HepG2 (cell line): ENCODE results near the gene APOBEC3C. TPM values are rescaled to one million over a fixed set of nuclear protein-coding genes. Genes with fewer than 3 reads are reported as not detected.

Source experiments
- ATAC-seq: fragments of 200-7000 bp; cut with Tn5 transposase; 3 replicates; pipeline ENCODE4 v1.9.1; 2020; ENCODE audit warnings: mild to moderate bottlenecking, moderate library complexity
- BruUV-seq: library from RNA; stranded (reverse); fragments of 400-500 nt; replicated peaks from 2 replicates; lab custom pipeline; 2021; lab: Mats Ljungman, UMichigan
- CTCF ChIA-PET: fragments of 300-600 bp; formaldehyde crosslinking; extraction: SDS; loops from one replicate; lab custom pipeline; 2021; ENCODE audit warnings: low total read pairs, inconsistent platforms, low intra/inter-chr PET ratio; lab: Yijun Ruan, JAX
- POLR2A ChIA-PET: fragments of 350-600 bp; sonication (Branson Sonifier 250); formaldehyde crosslinking; loops from one replicate; lab custom pipeline; 2020; ENCODE audit warnings: antibody characterized with exemption, inconsistent platforms; lab: Yijun Ruan, JAX
- DNase-seq: peaks from one replicate; pipeline ENCODE4 v3.0.0-alpha.2; 2015; ENCODE audit warnings: low spot score
- FAIRE-seq: peaks from 3 replicates; lab custom pipeline; 2011; peaks lifted over from hg19 to GRCh38; lab: Jason Lieb, UNC
- H2AFZ ChIP-seq: one replicate; pipeline ENCODE4 v1.6.1; 2011; ENCODE audit warnings: low read length, inconsistent platforms
- H3K27ac ChIP-seq: fragments of 300-600 bp; 3 replicates; pipeline ENCODE4 v1.8.0; 2011; ENCODE audit warnings: mixed run types, mild to moderate bottlenecking, mixed read lengths, low read length, inconsistent platforms; ENCODE audit not compliant: insufficient read depth; ENCODE audit errors: extremely low read length
- H3K27me3 ChIP-seq, 2 experiments: fragments of 200-600 bp in 1 of 2; 2 replicates in 1 of 2; 3 replicates in 1 of 2; pipeline versions ENCODE4 v1.6.0 to v1.8.0; 2011; ENCODE audit warnings: low read length in 2 of 2, mild to moderate bottlenecking in 2 of 2, moderate library complexity in 2 of 2, inconsistent platforms in 1 of 2; ENCODE audit not compliant: insufficient read depth in 2 of 2, control insufficient read depth in 1 of 2
- H3K36me3 ChIP-seq, 2 experiments: fragments of 200-600 bp in 1 of 2; replicated peaks in 1 of 2; 2 replicates in 1 of 2; 3 replicates in 1 of 2; pipeline versions ENCODE4 v1.5.1 to v1.8.0; 2011; ENCODE audit warnings: low read length in 2 of 2, inconsistent platforms in 1 of 2; ENCODE audit not compliant: insufficient read depth in 2 of 2, control insufficient read depth in 1 of 2
- H3K4me1 ChIP-seq: 2 replicates; pipeline ENCODE4 v1.5.1; 2012; ENCODE audit warnings: low read length, inconsistent platforms; ENCODE audit not compliant: insufficient read depth
- H3K4me2 ChIP-seq: 2 replicates; pipeline ENCODE4 v1.6.0; 2011; ENCODE audit warnings: low read depth, low read length, inconsistent platforms
- H3K4me3 ChIP-seq, 3 experiments: fragments of 200-600 bp in 1 of 3; sonication (generic), shearing (Covaris generic) in 1 of 3; replicated peaks in 1 of 3; 2 replicates each; pipeline ENCODE4 v1.5.1; 2011 to 2016; ENCODE audit warnings: low read length in 3 of 3, inconsistent platforms in 2 of 3, low read depth in 2 of 3, mild to moderate bottlenecking in 2 of 3, control low read depth in 1 of 3, mixed read lengths in 1 of 3; ENCODE audit not compliant: insufficient read depth in 1 of 3
- H3K79me2 ChIP-seq: one replicate; pipeline ENCODE4 v1.6.1; 2011; ENCODE audit warnings: low read length, inconsistent platforms; ENCODE audit not compliant: insufficient read depth
- H3K9ac ChIP-seq: 2 replicates; pipeline ENCODE4 v1.6.0; 2011; ENCODE audit warnings: mild to moderate bottlenecking, low read depth, low read length, inconsistent platforms; ENCODE audit not compliant: insufficient read depth
- H3K9me3 ChIP-seq: 2 replicates; pipeline ENCODE4 v1.5.1; 2012; ENCODE audit warnings: mild to moderate bottlenecking, low read length
- H4K20me1 ChIP-seq: 2 replicates; pipeline ENCODE4 v1.6.0; 2011; ENCODE audit warnings: inconsistent platforms, mild to moderate bottlenecking, low read length, moderate library complexity; ENCODE audit not compliant: insufficient read depth
- CBX5 ChIP-seq: sonication (generic); formaldehyde crosslinking; IDR thresholded peaks from 2 replicates; pipeline ENCODE4 v1.4.0; 2020; ENCODE audit warnings: missing genetic modification reagents, borderline replicate concordance
- MED1 ChIP-seq: sonication (generic); formaldehyde crosslinking; IDR thresholded peaks from 2 replicates; pipeline ENCODE4 v1.4.0; 2020; ENCODE audit warnings: missing genetic modification reagents
- NAIF1 ChIP-seq: sonication (generic); formaldehyde crosslinking; IDR thresholded peaks from 2 replicates; pipeline ENCODE4 v1.5.0; 2020; ENCODE audit warnings: mild to moderate bottlenecking, missing genetic modification reagents, borderline replicate concordance
- ZNF263 ChIP-seq: sonication (generic); formaldehyde crosslinking; IDR thresholded peaks from 2 replicates; pipeline ENCODE4 v1.4.0; 2020; ENCODE audit warnings: missing genetic modification reagents
- ZNF333 ChIP-seq: sonication (generic); formaldehyde crosslinking; IDR thresholded peaks from 2 replicates; pipeline ENCODE4 v1.4.0; 2020; ENCODE audit warnings: mild to moderate bottlenecking, missing genetic modification reagents, borderline replicate concordance
- ZNF574 ChIP-seq: sonication (generic); formaldehyde crosslinking; IDR thresholded peaks from 2 replicates; pipeline ENCODE4 v1.4.0; 2020; ENCODE audit warnings: missing genetic modification reagents
- ZNF709 ChIP-seq: sonication (generic); formaldehyde crosslinking; IDR thresholded peaks from 2 replicates; pipeline ENCODE4 v1.5.0; 2020; ENCODE audit warnings: mild to moderate bottlenecking, missing genetic modification reagents
- WGBS: methylation state at CpG from one replicate; pipeline ENCODE4 v1.1.6; 2017; ENCODE audit warnings: low lambda C conversion rate; 5-methylcytosine and 5-hydroxymethylcytosine counted together
- in situ Hi-C: cut with HindIII; loops from 2 replicates; pipeline ENCODE4 v1.10.0; 2017; ENCODE audit warnings: low pct_unique_long_range_greater_than_20kb; ENCODE audit not compliant: extremely low pct_ligation_motif_present
- intact Hi-C: fragments of 100-400 bp; cut with micrococcal nuclease; formaldehyde crosslinking; loops from one replicate; pipeline ENCODE4 v1.10.0; 2022; ENCODE audit not compliant: unreplicated experiment
- polyA plus RNA-seq, 8 experiments: library from polyadenylated mRNA; depleted of rRNA in 3 of 8; stranded (reverse) in 7 of 8; unstranded in 1 of 8; fragments of >200 nt; fragmentation: Illumina TruSeq in 4 of 8; extraction: Trizol in 4 of 8; gene quantifications; 2 replicates each; pipeline versions ENCODE4 v1.2.1 to v1.2.3, GENCODE V29; 2011 to 2016; ENCODE audit warnings: low read depth in 4 of 8, missing spikeins in 1 of 8, mixed read lengths in 1 of 8; ENCODE audit not compliant: insufficient read depth in 1 of 8
- total RNA-seq, 5 experiments: library from RNA; depleted of rRNA; stranded (reverse); fragments of >200 nt; fragmentation: Illumina TruSeq; extraction: Trizol; gene quantifications; 2 replicates each; pipeline ENCODE4 v1.2.3, GENCODE V29; 2016; ENCODE audit warnings: low read depth in 1 of 5

APOBEC3C gene
- total and polyA plus RNA-seq, 2 of the 13 experiments (the other 11 are each of a cell fraction or from before 2014, with no cell fraction given) = 8.9 to 27.6 TPM

- no peak for TF ChIP-seq ZNF333 (CRISPR knock-in tag)
- no peak for TF ChIP-seq ZNF709 (CRISPR knock-in tag)
- TF ChIP-seq ZNF574 = no peak
- TF ChIP-seq CBX5 (CRISPR knock-in tag) = no peak
Observed at GRCh38 chr22:38986629-38987028, 27.4 kb upstream of the APOBEC3C start (continued).

- Histone ChIP-seq H3K4me1 (peaks cover 7% of the 10 kb centered on the region), H3K36me3 (no peaks in the 10 kb centered on the region), H3K79me2 (no peaks in the 10 kb centered on the region), H4K20me1 (no peaks in the 10 kb centered on the region), H3K9ac (no peak overlapping the region), H3K27ac (no peak overlapping the region), H3K4me3 (no peak overlapping the region), H3K9me3 (no peaks in the 10 kb centered on the region), H3K27me3 (no peaks in the 10 kb centered on the region), H3K4me2 (no peak overlapping the region), H2AFZ (no peak overlapping the region)
- no peak for DNase-seq
- ChIA-PET CTCF (no interaction called here), POLR2A (no interaction called here)
- ATAC-seq = no peak
- in situ Hi-C loops (no loop called here), intact Hi-C loops (no loop called here)
- BruUV-seq = no TSS peak
- WGBS = 88% methylated on average over 7 of the region's 8 CpGs
- FAIRE-seq = no peak
- TF ChIP-seq NAIF1 (CRISPR knock-in tag) (no peak), ZNF263 (CRISPR knock-in tag) (peak; percentile 63; the same call in 1 of the 2 replicates), MED1 (no peak)
Observed at GRCh38 chr22:38987171-38987895, 26.7 kb upstream of the APOBEC3C start.
